HG03039 (cell line): ENCODE results near the gene TRNT1.

Experiments used
- ATAC-seq: cut with Tn5 transposase; IDR thresholded peaks from one replicate; pipeline ENCODE4 v1.9.1; 2021; ENCODE audit warnings: mild to moderate bottlenecking, moderate library complexity; ENCODE audit not compliant: unreplicated experiment

TRNT1 gene

DNA sequence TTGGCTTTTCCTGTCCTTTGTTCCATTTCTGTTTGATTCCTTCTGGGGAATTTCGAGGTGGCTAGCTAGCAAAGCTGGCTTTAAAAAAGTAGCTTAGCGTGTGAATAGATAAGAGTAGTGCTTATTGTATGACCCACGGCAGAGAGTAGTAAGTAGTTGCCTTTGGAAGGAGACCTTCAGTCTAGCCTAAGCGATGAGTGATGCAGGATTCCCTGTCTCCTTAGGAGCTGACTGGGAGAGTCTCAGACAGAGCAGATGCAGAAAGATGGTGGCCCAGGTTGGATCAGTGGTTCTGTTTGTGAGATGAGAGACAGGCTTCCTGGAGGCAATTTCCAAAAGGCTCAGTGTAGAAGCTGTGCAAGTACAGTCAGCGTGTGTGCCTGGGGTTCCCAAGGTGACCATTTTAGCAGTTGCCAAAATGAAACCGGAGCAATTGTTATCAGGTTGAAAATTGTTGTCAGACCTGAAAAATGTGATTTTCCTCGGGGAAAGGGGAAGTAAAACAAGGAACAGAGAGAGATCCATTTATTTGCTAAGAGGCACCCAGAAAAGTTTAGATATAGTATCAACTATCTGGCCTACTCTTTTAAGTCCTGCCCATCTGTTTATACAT is 15.9 kb upstream of the TRNT1 start:
- peak; percentile 34 for ATAC-seq

DNA sequence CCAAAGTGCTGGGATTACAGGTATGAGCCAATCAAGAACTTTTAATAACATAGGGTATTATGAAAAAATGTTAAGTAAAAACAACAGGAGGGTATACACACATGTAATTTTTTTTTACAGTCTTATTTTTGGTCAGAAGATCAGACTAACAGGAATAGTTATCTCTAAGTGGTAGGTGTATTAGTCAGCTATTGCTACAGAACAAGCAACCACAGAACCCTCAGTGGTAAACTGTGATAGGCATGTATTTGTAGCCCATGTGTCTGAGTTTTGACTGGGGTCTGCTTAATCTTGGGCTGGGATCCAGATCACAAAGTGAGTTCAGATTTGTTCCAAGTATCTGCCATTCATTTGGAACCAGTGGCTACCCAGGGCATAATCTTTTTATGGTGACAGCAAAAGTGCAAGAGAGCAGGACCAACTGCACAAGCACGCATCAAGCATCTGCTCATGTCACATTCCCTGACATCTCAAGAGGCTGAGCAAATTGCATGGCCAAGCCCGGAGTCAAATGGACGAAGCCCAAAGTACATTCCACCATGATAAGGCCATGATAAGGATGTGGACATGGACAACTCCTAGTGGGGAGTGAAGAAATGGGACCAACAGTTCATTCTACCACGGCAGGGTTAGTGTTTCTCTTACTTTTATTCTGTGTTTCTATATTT is 13.6 kb upstream of the TRNT1 start:
- ATAC-seq = no peak

DNA sequence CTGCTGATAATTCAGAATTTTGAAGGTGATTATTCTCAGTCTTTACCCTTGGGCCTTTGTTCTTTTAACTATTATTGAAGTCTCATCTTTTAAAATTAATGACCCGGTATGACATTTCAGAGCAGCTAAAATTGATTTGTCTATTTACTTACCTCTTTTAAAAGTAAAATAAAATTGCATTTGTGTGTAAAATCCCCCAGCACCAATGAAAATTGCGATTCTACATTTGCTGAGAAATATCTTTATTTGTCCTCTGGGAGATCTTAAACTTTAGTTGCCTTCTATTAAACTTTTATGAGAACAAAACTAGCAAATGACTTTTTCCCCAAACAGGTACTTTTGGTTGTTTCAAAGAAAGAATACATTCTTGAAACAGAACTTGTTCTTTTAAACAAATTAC is 9.1 kb upstream of the TRNT1 start:
- no peak for ATAC-seq

DNA sequence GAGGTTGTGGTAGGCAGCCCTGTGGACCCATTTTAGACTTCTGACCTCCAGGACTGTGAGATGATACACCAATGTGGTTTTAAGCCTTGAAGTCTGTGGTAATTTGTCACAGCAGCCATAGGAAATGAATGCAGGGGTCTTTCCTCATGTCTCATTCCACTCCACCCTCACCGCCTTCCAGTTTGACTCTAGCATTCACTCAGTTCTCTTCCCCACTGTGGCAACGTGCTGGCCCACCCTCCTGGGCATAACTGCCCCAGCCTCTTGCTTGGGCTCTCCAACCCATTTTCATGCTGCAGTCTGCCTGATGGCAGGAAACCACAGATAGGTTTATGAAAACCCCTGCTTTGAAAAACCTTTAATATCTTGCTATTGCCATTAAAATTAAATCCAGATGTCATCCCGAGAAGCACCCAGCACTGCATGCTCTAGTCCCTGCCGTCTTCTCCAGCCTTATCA is 7.3 kb upstream of the TRNT1 start:
- no peak for ATAC-seq

DNA sequence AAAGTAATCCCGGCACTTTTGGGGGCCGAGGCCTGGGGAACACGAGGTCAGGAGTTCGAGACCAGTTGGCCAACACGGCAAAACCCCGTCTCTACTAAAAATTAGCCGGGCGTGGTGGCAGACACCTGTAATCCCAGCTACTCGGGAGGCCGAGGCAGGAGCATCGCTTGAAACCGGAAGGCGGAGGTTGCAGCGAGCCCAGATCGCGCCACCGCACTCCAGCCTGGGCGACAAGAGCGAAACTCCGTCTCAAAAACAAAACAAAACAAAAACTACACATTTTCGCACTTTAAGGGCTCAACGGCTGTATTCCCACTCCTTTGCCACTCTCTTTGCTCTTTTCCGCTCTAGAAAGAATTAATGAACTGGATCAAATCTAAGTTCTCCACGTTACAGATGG is 763 bp upstream of the TRNT1 start:
- no peak for ATAC-seq

DNA sequence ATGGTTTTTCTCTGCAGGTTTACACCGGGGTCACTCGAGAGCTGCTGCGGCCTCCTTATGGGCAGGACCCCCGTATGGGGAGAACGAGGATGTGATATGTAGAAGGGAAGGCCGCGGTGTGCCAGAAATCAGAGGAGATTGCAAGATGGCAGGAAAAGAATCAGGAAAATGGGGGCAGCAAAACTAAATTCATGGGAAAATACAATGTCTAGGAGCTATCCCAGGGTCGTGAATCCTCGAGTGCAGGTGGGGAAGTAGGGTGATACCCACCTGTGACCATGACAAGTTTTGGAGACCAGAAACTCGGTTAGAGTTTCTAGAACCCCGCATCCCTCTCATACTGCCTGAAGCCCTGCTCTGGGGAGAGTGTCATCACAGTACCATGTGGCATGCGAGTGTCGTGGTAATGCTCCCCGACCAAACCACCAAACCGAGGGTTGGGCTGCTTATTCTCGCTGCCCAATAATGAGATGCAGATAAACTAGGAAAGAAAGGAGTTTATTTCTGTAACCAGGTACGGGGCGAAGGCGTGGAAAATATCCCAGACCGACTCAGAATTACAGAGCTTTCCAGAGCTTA is 781 bp downstream of the TRNT1 start:
- peak; percentile 20 for ATAC-seq

DNA sequence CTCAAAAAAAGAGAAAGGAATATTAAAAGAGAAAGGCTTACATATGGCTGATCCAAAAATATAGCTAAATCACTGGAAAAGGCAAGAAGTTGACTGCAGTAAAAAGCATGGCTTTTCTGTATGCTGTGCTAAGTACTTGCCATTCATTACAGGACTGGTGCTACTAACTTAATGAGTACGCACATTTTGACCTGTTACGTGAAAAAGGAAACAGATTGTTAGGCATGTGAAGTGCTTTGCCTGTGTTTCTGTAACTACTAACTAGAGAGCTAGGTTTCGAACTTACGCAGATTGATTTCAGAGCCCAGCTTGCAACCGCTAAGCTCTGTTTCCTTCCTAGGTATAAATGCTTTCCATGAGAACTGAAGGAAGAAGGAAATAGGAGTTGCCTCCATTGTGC is 2.8 kb downstream of the TRNT1 start:
- no peak for ATAC-seq

DNA sequence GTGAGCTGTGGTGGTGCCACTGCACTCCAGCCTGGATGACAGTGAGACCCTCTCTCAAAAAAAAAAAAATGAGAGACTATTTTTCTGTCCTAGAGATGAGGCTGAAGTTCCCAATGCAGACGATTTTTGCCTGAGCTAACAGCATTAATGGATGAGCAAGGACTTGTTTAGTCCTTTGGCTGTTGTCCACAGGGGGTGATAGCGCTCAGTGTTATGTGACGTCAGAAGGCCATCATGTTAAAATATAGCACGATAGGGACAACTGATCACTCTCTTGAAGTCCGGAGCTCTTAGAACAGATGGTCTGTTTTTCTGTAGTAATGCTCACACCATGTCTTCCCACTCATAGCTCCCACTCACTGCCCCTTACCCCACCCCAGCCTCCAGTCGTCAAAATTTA is 6.8 kb downstream of the TRNT1 start:
- no peak for ATAC-seq

DNA sequence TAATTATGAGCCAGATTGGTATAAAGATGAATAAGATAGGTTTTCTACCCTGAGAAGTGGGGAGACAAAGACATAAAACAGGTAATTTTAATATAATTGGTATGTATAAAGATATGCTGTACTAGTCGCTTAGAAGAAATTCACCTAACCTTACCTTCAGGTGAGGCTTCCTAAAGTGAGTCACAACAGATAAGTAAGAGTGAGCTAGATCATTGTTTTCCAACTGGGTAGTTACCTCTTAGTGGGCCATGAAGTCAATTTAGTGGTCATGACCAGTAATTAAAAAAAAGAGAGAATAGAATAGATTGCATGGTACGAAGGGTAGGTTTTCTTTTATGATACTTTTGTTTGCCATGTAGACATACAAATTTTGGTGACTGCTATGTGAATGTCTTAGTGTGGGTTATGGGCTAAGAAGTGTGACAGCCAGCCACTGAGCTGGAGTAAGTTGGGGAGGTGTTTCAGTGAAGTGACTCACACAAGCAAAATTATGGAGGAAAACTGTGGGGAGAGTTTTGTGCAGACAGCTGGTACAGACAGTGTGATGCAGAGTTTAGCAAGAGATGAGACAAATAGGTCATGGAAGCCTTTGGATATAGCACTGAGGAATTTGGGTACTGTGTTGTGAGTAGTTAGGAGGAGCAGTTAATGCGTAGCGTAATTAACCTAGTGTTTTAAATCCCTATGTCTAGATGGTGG is 8.2 kb downstream of the TRNT1 start:
- no peak for ATAC-seq

DNA sequence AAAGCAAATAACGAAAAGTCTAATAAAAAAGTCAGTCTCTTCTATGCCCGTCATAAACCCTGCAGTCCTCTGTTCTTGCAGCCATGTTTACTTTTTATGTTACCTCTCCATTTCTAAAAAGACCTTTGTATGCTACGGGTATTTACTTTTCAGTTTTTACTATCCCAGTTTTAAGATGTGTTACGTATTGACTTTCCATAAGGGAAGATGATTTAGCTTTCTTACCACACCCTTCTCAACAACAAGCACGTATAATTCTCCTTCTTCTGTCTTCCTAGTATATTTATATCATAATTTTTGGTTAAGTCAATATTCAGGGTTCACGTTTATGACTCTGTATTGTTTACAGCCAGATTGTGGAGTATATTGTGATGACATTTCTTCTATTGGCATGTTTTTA is 10.8 kb downstream of the TRNT1 start:
- ATAC-seq = no peak

DNA sequence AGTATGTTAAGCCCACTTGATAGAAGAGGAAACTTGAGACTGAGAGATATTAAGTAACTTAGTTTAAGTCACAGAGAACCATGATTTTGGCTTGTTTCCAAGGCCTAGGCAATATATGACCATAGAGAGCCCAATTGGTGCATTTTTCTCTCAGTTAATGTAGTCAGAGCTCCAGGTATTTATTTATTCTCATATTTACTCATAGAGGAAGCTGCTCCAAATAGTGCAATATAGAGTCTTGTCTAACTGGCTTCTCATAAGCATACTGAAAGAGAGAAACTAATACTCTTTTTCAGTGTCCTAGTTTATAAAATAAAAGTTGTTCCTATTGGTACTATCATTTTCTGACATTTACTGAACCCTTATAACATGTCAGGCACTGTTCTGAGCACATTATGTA is 15.2 kb downstream of the TRNT1 start:
- ATAC-seq = no peak

DNA sequence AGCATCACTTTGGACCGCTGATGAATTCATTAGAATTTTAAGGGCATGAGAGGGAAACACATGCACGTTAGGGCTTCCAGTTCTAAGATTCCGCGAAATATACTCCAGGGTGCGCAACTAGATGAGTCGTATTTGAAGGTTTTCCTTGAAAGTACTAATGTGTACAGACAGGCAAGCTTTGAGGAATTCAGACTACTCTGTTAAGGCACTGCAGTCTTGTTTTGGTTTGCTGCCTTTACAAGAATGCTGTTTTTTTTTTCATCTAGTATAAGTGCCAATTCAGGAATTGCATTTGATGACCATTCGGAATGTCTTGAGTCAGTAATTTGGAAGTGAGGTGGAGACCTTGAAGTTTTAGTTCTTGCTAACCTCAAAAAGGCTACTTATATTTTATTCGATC is 19.1 kb downstream of the TRNT1 start:
- ATAC-seq = no peak

DNA sequence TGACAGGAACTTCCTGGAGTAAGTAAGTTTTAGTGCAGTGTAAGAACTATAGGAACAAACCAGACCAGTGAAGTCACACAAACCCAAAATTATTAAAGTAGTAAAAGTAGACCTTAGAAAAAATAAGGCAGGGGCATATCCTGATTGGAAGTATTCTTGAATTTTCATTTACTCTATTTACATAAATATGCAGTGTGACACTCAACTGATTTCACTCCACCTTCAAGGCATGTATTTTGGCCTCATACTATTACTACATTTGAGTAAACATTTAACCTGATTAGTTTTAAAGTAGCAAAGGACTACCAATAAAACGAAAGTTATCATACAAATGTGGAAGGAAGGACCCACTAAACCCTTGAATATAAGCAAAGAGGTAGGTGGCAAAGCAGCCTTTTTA is 22.8 kb downstream of the TRNT1 start:
- ATAC-seq = no peak

DNA sequence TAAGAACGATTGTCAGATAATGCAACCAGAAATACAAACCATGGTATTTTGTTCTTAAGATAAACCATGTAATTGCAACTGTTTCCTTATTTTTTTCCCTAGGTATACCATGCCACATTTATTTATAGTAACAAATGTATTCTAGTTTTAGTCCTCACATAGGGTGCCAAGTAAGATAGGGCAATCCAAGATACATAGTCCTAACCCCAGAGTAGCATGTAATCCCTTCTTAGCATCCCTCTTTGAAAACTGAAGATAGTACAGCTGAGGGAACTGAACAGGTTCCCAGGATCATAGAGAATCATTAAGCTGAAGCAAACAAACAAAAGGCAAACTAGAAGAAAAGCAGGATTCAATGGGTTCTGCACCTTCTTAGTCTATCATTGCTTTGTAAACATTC is 24.8 kb downstream of the TRNT1 start:
- ATAC-seq = no peak

DNA sequence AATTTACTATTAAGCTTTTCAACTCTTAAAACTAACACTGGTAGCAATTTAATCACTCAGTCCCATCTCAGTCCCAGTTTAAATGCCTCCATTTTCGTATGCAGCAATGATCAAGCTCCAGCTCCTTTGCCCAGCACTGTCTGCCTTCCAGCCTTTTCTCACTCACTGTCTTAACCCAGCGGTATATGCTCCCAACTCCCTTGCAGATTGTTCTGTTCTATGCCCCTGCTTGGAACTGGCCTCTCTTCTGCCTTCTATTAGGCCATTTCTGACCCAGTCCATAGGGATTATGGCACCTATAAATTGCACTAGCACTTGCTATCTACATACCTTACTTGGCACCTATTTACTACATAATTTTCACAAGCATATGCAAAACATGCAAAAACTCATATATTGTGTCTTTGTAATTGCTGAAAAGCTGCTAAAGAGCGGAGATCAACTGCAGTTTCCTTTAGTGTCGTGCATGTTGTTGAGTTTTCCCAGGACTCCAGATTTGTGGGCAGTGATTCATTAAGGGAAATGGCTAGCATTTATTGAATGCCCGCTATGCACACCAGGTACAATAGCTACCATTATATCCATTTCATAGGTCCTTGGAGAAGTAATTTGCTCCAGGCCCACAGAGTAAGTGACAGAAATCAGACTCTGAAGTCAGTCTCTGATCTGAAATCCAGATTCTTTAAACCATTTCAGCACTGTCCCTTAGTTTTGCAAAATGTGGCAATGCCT is 28.3 kb downstream of the TRNT1 start:
- ATAC-seq = no peak

DNA sequence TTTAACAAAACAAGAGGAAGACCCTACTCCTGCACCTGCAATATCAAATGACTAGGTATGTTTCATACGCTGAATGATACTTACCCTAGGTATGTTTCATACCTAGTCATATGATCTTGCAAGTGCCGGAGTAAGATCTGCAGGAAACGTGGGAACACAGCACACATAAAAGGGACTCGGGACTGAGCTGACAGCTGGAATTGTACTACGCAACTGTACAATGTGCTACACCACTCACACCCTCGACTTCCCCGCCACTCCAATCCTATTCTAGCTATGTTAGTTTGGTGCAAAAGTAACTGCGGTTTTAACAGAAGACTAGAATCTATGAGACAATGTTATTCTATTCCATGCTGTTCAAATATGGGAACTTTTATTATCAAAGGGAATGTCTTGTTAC is 30.7 kb downstream of the TRNT1 start:
- no peak for ATAC-seq

DNA sequence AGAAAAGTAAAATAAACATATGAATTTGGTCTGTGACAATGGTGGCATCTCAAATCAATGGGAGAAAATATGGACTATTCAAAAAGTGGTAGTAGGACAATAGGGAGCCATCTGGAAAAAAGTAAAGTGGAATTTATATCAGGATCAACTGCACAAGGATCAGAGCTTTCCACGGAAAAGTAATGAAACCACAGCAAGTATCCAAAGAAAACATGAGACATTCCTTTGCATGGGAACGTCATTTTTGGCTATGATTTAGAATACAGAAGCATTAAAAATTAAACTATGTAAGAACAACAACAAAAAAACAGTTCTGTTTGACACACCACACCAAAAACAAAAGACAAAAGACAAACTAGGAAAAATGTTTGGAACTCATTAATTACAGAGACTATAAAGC is 34.1 kb downstream of the TRNT1 start:
- no peak for ATAC-seq

DNA sequence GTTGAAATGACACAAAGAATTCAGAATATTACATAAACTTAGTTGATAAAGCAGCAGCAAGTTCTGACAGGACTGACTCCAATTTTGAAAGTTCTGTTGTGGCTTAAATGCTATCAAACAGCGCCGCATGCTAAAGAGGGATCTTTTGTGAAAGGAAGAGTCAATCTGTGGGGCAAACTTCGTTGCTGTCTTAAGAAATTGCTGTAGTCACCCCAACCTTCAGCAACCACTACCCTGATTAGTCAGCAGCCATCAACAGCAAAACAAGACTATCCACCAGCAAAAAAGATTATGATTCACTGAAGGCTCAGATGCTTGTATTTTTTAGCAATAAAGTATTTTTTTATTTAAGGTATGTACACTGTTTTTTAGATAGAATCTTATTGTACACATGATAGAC is 38.5 kb downstream of the TRNT1 start:
- no peak for ATAC-seq

DNA sequence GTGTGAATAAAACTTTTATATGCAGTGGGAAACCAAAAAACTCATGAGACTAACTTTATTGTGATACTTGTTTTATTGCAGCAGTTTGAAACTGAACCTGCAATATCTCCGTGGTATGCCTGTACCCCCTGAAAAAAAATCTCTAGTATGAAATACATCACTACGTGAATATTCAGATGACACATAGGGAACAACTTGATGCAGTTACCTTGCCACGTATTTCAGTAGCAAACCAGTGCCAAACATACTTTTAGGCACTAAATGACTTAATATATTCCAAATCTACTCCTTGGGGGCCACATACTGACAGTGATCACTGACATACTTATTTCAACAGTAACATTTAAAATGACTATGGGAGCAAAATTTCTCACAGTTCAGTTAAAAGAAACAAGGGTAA is 38.9 kb downstream of the TRNT1 start:
- ATAC-seq = no peak

DNA sequence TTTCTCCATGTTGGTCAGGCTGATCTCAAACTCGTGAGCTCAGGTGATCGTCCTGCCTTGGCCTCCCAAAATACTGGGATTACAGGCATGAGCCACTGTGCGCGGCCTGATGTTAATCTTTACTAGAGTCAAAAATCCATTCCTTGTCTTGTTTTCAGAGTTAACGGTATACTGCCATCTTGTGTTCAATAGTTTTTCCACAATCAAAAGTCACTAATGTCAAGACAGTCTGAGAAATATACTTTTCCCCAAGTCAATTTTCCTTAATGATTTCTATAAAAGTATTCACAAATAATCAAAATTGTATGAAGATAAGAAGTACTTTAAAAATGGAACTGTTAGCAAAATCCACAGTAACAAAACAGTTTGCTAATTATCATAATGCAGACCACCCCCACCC is 44.3 kb downstream of the TRNT1 start:
- ATAC-seq = no peak

DNA sequence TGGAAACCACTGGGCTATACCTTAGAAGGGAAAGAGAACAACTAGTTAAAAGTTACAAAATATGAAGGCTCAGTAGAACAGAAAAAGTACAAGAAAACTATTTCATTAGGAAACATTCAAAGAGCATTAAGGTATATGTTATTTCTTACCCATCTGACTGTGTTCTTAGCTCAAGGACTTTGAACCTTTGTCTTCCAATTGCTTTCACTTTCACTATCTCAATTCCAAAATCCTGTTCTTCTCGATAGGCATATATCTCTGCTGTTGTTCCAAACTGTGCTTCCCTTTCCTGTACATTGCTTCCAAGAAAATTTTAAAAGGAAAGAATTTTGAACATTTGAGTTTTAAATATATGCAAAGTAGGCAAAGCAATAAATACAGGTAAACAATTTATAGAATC is 45.9 kb downstream of the TRNT1 start:
- ATAC-seq = no peak
